ENCODE measurements around the gene CPA4. TPM values are rescaled to one million over a fixed set of nuclear protein-coding genes. Genes with fewer than 3 reads are reported as not detected.
"Not testable (repeated sequence)": the region's sequence is repeated elsewhere in the genome, so short reads cannot be mapped to it uniquely, and the experiment has no call there.

Gene CPA4, protein sequence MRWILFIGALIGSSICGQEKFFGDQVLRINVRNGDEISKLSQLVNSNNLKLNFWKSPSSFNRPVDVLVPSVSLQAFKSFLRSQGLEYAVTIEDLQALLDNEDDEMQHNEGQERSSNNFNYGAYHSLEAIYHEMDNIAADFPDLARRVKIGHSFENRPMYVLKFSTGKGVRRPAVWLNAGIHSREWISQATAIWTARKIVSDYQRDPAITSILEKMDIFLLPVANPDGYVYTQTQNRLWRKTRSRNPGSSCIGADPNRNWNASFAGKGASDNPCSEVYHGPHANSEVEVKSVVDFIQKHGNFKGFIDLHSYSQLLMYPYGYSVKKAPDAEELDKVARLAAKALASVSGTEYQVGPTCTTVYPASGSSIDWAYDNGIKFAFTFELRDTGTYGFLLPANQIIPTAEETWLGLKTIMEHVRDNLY
- not detected for total RNA-seq

DNA sequence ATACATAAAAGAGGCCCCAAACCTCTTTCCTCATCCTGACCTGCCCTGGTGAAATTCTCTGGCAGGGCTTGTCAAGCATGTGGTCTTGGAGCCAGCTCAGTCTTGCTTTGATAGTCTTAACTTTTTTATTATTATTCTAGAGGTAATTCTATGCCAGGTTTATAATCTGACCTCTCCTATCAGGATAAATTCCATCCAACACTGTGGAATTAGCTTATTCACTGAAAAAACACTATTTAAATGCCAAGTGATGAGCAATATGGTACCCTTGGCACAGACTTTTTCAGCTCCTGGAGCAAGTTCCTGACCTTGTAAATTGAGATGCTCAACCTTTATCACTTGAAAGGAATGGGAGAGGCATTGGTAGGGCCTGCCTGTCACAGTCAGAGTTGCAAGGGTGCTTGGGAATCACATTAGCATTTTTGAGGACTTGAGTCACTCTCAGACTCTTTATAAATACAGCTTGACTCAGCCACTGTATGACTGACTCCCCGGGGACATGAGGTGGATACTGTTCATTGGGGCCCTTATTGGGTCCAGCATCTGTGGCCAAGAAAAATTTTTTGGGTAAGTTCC is at the start of gene CPA4:
Gene CPA4 (plus strand): TSS at position 480 of the 576 bp plus-strand sequence. CDS start 20 bp downstream, at position 500.
- H3K36me3 Mint-ChIP-seq (ENCODE audit: low read depth), result no peaks in the 10 kb centered on the region
- ChIA-PET POLR2A (no interaction called here), CTCF (interaction anchor here (1.2 kb wide), 1 partner anchor 9 kb away, joined by 3 read pairs; no protein-coding TSS in a partner anchor)
- H3K4me1 Mint-ChIP-seq, result no peaks in the 10 kb centered on the region
- no peak for DNase-seq
- no peaks in the 10 kb centered on the region for H3K27me3 Mint-ChIP-seq
- peaks cover 7% of the 10 kb centered on the region for H3K9me3 Mint-ChIP-seq
- H3K27ac Mint-ChIP-seq, result no peak within 1 kb of the TSS
- no peak within 1 kb of the TSS for H3K4me3 Mint-ChIP-seq

DNA sequence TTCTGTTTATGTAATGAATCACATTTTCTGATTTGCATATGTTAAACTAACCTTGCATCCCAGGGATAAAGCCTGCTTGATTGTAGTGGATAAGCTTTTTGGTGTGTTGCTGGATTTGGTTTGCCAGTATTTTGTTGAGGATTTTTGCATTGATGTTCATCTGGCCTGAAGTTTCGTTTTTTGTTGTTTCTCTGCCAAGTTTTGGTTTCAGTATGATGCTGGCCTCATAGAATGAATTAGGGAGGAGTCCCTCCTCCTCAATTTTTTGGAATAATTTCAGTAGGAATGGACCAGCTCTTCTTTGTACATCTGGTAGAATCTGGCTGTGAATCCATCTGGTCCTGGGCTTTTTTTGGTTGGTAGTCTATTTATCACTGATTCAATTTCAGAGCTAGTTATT is 49.5 kb upstream of the CPA4 start:
- H3K9me3 Mint-ChIP-seq; DNase-seq; POLR2A ChIA-PET; H3K27ac Mint-ChIP-seq; H3K4me3 Mint-ChIP-seq; H3K36me3 Mint-ChIP-seq (ENCODE audit: low read depth): not testable (repeated sequence)
- Mint-ChIP-seq H3K27me3 (peaks cover 14% of the 10 kb centered on the region), H3K4me1 (peaks cover 13% of the 10 kb centered on the region)
- CTCF ChIA-PET, result interaction anchor here (0.6 to 0.8 kb wide), 2 partner anchors 13 to 213 kb away, joined by 3 read pairs; no protein-coding TSS in a partner anchor

DNA sequence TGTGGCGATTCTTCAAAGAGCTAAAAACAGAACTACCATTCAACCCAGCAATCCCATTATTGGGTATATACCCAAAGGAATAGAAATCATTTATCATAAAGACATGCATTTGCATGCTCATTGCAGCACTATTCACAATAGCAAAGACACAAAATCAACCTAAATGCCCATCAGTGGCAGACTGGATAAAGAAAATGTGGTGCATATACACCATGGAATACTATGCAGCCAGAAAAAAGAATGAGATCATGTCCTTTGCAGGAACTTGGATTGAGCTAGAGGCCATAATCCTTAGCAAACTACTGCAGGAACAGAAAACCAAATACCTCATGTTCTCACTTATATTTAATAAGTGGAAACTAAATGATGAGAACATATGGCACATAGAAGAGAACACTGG is 46.5 kb upstream of the CPA4 start:
- POLR2A ChIA-PET; DNase-seq; H3K4me3 Mint-ChIP-seq; H3K36me3 Mint-ChIP-seq (ENCODE audit: low read depth); H3K27ac Mint-ChIP-seq: not testable (repeated sequence)
- Mint-ChIP-seq H3K4me1 (peaks cover 13% of the 10 kb centered on the region), H3K27me3 (peaks cover 16% of the 10 kb centered on the region), H3K9me3 (peaks cover 10% of the 10 kb centered on the region)
- CTCF ChIA-PET, result interaction anchor here (1.4 kb wide), 1 partner anchor 10 kb away, joined by 3 read pairs; no protein-coding TSS in a partner anchor

DNA sequence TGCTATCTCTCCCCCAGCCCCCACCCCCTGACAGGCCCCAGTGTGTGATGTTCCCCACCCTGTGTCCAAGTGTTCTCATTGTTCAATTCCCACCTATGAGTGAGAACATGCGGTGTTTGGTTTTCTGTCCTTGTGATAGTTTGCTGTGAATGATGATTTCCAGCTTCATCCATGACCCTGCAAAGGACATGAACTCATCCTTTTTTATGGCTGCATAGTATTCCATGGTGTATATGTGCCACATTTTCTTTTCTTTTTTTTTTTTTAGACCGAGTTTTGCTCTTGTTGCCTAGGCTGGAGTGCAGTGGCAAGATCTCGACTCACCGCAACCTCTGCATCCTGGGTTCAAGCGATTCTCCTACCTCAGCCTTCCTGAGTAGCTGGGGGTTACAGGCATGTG is 44.1 kb upstream of the CPA4 start:
- Mint-ChIP-seq H3K9me3 (peaks cover 20% of the 10 kb centered on the region), H3K27me3 (peaks cover 20% of the 10 kb centered on the region)
- not testable (repeated sequence) for H3K27ac Mint-ChIP-seq

DNA sequence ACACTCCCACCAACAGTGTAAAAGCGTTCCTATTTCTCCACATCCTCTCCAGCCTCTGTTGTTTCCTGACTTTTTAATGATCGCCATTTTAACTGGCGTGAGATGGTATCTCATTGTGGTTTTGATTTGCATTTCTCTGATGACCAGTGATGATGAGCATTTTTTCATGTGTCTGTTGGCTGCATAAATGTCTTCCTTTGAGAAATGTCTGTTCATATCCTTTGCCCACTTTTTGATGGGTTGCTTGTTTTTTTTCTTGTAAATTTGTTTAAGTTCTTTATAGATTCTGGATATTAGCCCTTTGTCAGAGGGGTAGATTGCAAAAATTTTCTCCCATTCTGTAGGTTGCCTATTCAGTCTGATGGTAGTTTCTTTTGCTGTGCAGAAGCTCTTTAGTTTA is 43.3 kb upstream of the CPA4 start:
- Mint-ChIP-seq H3K27me3 (peaks cover 17% of the 10 kb centered on the region), H3K9me3 (peaks cover 17% of the 10 kb centered on the region)
- H3K4me1 Mint-ChIP-seq; POLR2A ChIA-PET; H3K36me3 Mint-ChIP-seq (ENCODE audit: low read depth); H3K27ac Mint-ChIP-seq; H3K4me3 Mint-ChIP-seq; DNase-seq; CTCF ChIA-PET: not testable (repeated sequence)

More for the DNA sequence above, 44.1 kb upstream of the CPA4 start:
- CTCF ChIA-PET; H3K4me3 Mint-ChIP-seq; H3K36me3 Mint-ChIP-seq (ENCODE audit: low read depth); H3K4me1 Mint-ChIP-seq; POLR2A ChIA-PET; DNase-seq: not testable (repeated sequence)

DNA sequence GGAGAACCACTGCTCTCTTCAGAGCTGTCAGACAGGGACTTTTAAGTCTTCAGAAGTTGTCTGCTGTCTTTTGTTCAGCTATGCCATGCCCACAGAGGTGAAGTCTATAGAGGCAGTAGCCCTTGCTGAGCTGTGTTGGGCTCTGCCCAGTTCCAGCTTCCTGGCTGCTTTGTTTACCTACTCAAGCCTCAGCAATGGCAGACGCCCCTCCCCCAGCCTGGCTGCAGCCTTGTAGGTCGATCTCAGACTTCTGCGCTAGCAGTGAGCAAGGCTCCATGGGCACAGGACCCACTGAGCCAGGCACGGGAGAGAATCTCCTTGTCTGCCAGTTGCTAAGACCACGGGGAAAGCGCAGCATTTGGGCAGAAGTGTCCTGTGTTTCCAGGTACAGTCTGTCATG is 38.4 kb upstream of the CPA4 start:
- H3K9me3 Mint-ChIP-seq, result peaks cover 26% of the 10 kb centered on the region

DNA sequence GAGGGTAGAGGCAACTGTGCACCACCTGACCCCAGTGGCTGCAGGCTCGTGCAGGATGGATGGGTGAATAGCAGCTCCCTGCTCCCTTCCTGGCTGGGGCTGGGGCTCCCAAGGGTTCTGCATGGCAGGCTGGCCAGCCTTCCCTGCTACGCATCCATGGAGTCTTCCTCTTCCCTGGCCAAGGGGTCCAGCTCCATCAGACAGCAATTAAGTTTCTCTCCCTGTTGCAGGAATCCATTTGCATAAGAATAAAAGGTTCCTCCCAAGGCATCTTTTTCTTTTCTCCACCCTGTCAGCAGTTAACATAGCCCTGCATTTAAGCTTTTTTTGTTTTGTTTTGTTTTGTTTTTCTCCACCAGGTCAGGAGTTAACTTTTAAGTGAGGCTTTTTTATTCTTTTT is 36.3 kb upstream of the CPA4 start:
- H3K4me1 Mint-ChIP-seq, result no peaks in the 10 kb centered on the region
- H3K27me3 Mint-ChIP-seq, result peaks cover 4% of the 10 kb centered on the region
- no peak overlapping the region for H3K4me3 Mint-ChIP-seq
- ChIA-PET CTCF (interaction anchor here (0.6 to 1.1 kb wide), 3 partner anchors 10 to 31 kb away, joined by 3 read pairs; no protein-coding TSS in a partner anchor), POLR2A (no interaction called here)
- no peaks in the 10 kb centered on the region for H3K36me3 Mint-ChIP-seq (ENCODE audit: low read depth)
- no peak for DNase-seq
- H3K9me3 Mint-ChIP-seq, result peaks cover 32% of the 10 kb centered on the region
- no peak overlapping the region for H3K27ac Mint-ChIP-seq

More for the DNA sequence above, 38.4 kb upstream of the CPA4 start:
- ChIA-PET CTCF (no interaction called here), POLR2A (no interaction called here)
- Mint-ChIP-seq H3K4me1 (no peaks in the 10 kb centered on the region), H3K36me3 (ENCODE audit: low read depth) (no peaks in the 10 kb centered on the region), H3K4me3 (no peak overlapping the region), H3K27me3 (peaks cover 5% of the 10 kb centered on the region), H3K27ac (no peak overlapping the region)
- DNase-seq, result no peak

DNA sequence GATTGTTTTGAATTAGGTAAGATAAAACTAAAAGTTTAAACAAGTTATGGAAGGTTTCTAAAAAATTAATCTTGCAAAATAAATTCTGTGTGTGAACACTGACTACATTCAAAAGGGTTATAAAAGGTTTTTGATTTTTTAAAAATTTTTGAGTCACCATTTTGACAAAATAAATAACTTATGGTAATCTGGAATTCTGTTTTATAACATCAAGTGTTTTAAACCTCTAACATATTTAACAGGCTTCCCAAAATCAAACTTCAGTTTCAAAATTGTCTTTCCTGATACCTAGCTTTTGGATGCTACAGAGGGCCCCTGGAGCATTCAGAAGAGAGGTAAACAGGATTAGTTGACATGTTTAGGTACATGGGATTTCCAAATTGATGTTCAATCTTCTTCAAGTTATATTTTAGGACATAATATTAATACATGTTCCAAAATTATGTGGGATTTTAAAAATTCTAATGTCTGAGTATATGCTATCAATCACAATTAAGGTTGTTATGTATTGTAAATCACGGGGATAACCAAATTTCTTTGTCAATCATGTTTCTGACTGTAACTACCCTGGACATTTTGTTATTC is 34.4 kb upstream of the CPA4 start:
- no peaks in the 10 kb centered on the region for H3K36me3 Mint-ChIP-seq (ENCODE audit: low read depth)
- no peaks in the 10 kb centered on the region for H3K4me1 Mint-ChIP-seq
- no peak for DNase-seq
- H3K9me3 Mint-ChIP-seq, result peaks cover 30% of the 10 kb centered on the region
- H3K4me3 Mint-ChIP-seq, result no peak overlapping the region
- ChIA-PET CTCF (no interaction called here), POLR2A (no interaction called here)
- no peak overlapping the region for H3K27ac Mint-ChIP-seq
- H3K27me3 Mint-ChIP-seq, result peaks cover 1% of the 10 kb centered on the region

DNA sequence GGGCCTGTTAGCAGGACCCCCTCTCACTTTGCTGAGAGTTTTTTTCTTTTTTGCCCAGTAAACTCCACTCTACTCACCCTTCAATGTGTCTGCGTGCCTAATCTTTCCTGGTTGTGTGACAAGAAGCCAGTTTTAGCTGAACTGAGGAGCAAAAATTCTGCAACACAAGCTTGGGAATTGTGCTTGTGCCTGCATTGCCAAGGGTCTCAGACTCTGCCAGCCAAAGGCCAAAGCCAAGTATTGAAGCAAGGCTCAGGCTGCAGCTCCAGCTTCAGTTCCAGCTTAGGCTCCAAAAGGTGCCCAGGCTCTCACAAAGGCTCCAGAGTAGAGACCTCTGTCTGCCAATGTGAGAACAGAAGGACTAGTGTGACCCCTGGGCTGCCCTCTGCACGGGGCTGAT is 30.5 kb upstream of the CPA4 start:
- no peaks in the 10 kb centered on the region for H3K27me3 Mint-ChIP-seq
- H3K27ac Mint-ChIP-seq, result no peak overlapping the region
- ChIA-PET POLR2A (no interaction called here), CTCF (no interaction called here)
- peaks cover 23% of the 10 kb centered on the region for H3K9me3 Mint-ChIP-seq
- H3K4me3 Mint-ChIP-seq, result no peak overlapping the region
- H3K4me1 Mint-ChIP-seq, result no peaks in the 10 kb centered on the region
- H3K36me3 Mint-ChIP-seq (ENCODE audit: low read depth), result no peaks in the 10 kb centered on the region
- no peak for DNase-seq

DNA sequence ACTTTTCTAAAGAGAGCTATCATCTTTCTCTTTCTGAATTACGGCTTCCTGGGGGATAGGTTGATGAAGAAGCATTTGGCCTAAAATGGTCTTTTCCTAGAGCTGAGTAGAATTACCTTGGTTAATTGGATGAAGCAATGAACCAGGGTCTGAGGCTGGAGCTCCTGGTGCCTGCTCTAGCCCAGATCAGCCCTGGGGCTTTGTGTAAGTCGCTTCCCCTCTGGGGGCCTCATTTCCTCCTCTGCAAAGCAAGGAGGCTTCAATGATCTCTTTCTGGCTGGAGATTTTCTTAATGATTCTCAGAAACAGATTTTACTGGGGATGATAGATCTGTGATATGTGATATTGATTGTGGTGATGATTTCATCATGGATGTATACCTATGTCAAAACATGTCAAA is 29.8 kb upstream of the CPA4 start:
- H3K27ac Mint-ChIP-seq, result no peak overlapping the region
- H3K9me3 Mint-ChIP-seq, result peaks cover 21% of the 10 kb centered on the region
- ChIA-PET CTCF (no interaction called here), POLR2A (no interaction called here)
- H3K36me3 Mint-ChIP-seq (ENCODE audit: low read depth), result no peaks in the 10 kb centered on the region
- H3K4me1 Mint-ChIP-seq, result no peaks in the 10 kb centered on the region
- H3K27me3 Mint-ChIP-seq, result no peaks in the 10 kb centered on the region
- no peak overlapping the region for H3K4me3 Mint-ChIP-seq
- DNase-seq, result no peak

DNA sequence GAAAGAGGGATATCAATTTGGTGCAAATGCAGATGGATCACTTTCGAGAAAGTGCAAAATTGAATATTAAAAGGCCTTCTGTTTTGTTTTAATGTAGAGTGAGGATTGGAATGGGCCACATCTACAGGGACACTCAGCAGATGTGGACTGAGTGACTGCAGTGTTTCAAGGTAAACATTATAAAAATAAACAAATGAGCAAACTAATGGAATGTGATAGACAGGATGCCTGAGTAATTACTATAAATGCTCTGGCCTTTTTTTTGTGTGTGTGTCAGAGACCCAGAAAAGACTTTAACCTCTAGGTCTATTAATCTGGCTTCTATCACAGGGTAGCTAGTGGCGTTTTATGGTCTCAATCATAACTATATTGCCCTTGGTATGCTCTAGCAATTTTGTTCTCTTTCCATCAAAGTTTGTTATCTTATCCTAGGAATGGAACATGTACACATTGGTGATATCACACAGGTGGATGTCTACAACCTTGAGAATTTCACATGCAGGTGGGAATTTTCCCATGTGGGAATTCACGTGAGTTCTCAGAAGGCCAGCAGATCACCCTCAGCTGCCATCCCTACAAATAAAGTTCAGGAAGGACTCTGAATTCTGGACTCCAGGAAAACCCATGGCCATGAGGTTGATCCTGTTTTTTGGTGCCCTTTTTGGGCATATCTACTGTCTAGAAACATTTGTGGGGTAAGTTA is 26.6 kb upstream of the CPA4 start, which contains the start of gene CPA2:
Gene CPA2 (plus strand): TSS at position 606 of the 703 bp plus-strand sequence. CDS start 19 bp downstream, at position 625.
- no peaks in the 10 kb centered on the region for H3K4me1 Mint-ChIP-seq
- no peaks in the 10 kb centered on the region for H3K27me3 Mint-ChIP-seq
- H3K27ac Mint-ChIP-seq, result no peak within 1 kb of the TSS
- peaks cover 6% of the 10 kb centered on the region for H3K9me3 Mint-ChIP-seq
- no peak within 1 kb of the TSS for H3K4me3 Mint-ChIP-seq
- POLR2A ChIA-PET, result no interaction called here
- no peak for DNase-seq
- CTCF ChIA-PET, result no interaction called here
- no peaks in the 10 kb centered on the region for H3K36me3 Mint-ChIP-seq (ENCODE audit: low read depth)

DNA sequence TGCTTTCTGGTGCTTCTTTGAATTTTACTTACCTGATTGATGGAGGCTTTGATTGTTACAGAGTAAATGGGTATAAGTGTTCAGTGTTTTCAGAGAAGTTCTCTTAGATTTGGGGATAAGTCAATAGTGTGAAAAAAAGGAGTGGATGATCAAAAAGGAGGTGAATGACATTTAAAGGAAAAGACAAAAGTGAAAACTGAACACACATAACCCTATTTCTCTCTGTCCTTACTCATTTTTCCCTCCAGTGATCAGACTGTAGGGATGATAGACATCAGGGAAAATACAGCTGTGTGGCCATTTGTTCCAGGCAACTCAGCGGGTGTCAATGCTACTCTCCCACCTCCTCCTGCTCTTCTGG is 26.0 kb upstream of the CPA4 start:
- H3K36me3 Mint-ChIP-seq (ENCODE audit: low read depth), result no peaks in the 10 kb centered on the region
- ChIA-PET POLR2A (no interaction called here), CTCF (no interaction called here)
- H3K27me3 Mint-ChIP-seq, result no peaks in the 10 kb centered on the region
- no peak overlapping the region for H3K27ac Mint-ChIP-seq
- no peak for DNase-seq
- no peaks in the 10 kb centered on the region for H3K4me1 Mint-ChIP-seq
- H3K9me3 Mint-ChIP-seq, result peaks cover 6% of the 10 kb centered on the region
- H3K4me3 Mint-ChIP-seq, result no peak overlapping the region
